Fibroblast of skin of abdomen (primary cell): ENCODE results near the gene SESN2.
A peak's percentile ranks its signal among the peaks of the same experiment; 100 is the strongest.

Source experiments
- DNase-seq: peaks from one replicate; pipeline ENCODE4 v3.0.0-alpha.2; 2013

The SESN2 gene

DNA sequence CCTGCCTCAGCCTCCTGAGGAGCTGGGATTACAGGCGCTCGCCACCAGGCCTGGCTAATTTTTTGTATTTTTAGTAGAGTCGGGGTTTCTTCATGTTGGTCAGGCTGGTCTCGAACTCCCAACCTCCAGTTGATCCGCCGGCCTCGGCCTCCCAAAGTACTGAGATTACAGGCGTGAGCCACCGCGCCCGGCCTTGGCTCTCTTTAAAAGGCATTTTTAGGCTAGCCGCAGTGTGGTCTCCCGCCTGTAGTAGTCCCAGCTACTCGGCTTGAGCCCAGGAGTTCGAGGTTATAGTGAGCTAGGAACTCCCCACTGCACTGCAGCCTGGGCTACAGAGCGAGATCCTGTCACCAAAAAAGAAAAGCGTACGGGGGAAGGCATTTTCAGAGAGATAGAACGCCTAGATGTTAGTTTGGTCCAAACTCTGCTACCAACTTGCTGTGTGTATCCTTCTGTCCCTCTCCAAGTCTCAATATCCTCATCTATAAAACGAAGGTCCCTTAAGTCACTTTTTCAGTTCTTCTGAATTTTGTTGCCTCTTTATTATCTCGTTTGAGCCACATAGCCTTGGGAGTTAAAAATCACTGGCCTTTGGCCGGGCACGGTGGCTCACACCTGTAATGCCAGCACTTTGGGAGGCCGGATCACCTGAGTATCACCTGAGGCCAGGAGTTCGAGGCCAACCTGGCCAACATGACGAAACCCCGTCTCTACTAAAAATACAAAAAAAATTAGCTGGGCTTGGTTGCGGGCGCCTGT, 70.3 kb downstream of the SESN2 start:
- DNase-seq = peak; percentile 27
